ENCODE data around the gene CFAP61.

CFAP61 gene

GRCh38 chr20:20089939-20090338 is 37.6 kb downstream of the CFAP61 start:
- no peak for DNase-seq (ENCODE audit: low read depth)
- TF ChIP-seq CTCF (conservative IDR thresholded peaks at IDR 0.05; ENCODE audit: low read length), result no peak
- H3K4me3 ChIP-seq (ENCODE audit: low read length), result no peak overlapping the region

- peak; percentile 7 for DNase-seq (ENCODE audit: low read depth)
- no peak for TF ChIP-seq CTCF (conservative IDR thresholded peaks at IDR 0.05; ENCODE audit: low read length)
- no peak overlapping the region for H3K4me3 ChIP-seq (ENCODE audit: low read length)
Observed at GRCh38 chr20:20092827-20093226, 40.5 kb downstream of the CFAP61 start.

- H3K4me3 ChIP-seq (ENCODE audit: low read length), result no peak overlapping the region
- TF ChIP-seq CTCF (conservative IDR thresholded peaks at IDR 0.05; ENCODE audit: low read length), result no peak
Observed at GRCh38 chr20:20094410-20094809, 42.1 kb downstream of the CFAP61 start.

GRCh38 chr20:20095114-20095872 is 43.0 kb downstream of the CFAP61 start:
- DNase-seq (ENCODE audit: low read depth), result no peak
- no peak for TF ChIP-seq CTCF (conservative IDR thresholded peaks at IDR 0.05; ENCODE audit: low read length)
- no peak overlapping the region for H3K4me3 ChIP-seq (ENCODE audit: low read length)

More at GRCh38 chr20:20094410-20094809, 42.1 kb downstream of the CFAP61 start:
- DNase-seq (ENCODE audit: low read depth), result no peak

- H3K4me3 ChIP-seq (ENCODE audit: low read length), result no peak overlapping the region
- DNase-seq (ENCODE audit: low read depth), result peak; percentile 61
- TF ChIP-seq CTCF (conservative IDR thresholded peaks at IDR 0.05; ENCODE audit: low read length), result no peak
Observed at GRCh38 chr20:20096421-20096820, 44.1 kb downstream of the CFAP61 start.

- H3K4me3 ChIP-seq (ENCODE audit: low read length), result no peak overlapping the region
- TF ChIP-seq CTCF (conservative IDR thresholded peaks at IDR 0.05; ENCODE audit: low read length), result no peak
Observed at GRCh38 chr20:20100881-20101280, 48.5 kb downstream of the CFAP61 start.

GRCh38 chr20:20102163-20102562 is 49.8 kb downstream of the CFAP61 start:
- no peak for TF ChIP-seq CTCF (conservative IDR thresholded peaks at IDR 0.05; ENCODE audit: low read length)
- no peak overlapping the region for H3K4me3 ChIP-seq (ENCODE audit: low read length)
- no peak for DNase-seq (ENCODE audit: low read depth)

More at GRCh38 chr20:20100881-20101280, 48.5 kb downstream of the CFAP61 start:
- DNase-seq (ENCODE audit: low read depth), result no peak

Data from AG10803 (cell line).